Hepatocyte (in vitro differentiated cells): ENCODE results near the gene PLPP1. TPM values are rescaled to one million over a fixed set of nuclear protein-coding genes. Genes with fewer than 3 reads are reported as not detected.

Experiments
- DNase-seq: peaks from one replicate; pipeline ENCODE4 v3.0.0-alpha.2; 2016; ENCODE audit warnings: low spot score
- H2AFZ ChIP-seq: fragments of 200-600 bp; sonication (generic); 2 replicates; pipeline ENCODE4 v1.6.0; 2016; ENCODE audit warnings: antibody characterized with exemption, mild to moderate bottlenecking
- H3K27ac ChIP-seq: fragments of 200-600 bp; sonication (generic); 2 replicates; pipeline ENCODE4 v1.5.1; 2016; ENCODE audit warnings: mild to moderate bottlenecking
- H3K27me3 ChIP-seq: fragments of 200-600 bp; sonication (generic); 2 replicates; pipeline ENCODE4 v1.6.1; 2016
- H3K36me3 ChIP-seq: fragments of 200-600 bp; sonication (generic); replicated peaks from 2 replicates; pipeline ENCODE4 v1.5.1; 2016; ENCODE audit warnings: low read depth; ENCODE audit not compliant: insufficient read depth
- H3K4me1 ChIP-seq: fragments of 200-600 bp; sonication (generic); 2 replicates; pipeline ENCODE4 v1.5.1; 2016; ENCODE audit warnings: mild to moderate bottlenecking, moderate library complexity; ENCODE audit not compliant: insufficient read depth
- H3K4me2 ChIP-seq: fragments of 200-600 bp; sonication (generic); 2 replicates; pipeline ENCODE4 v1.6.0; 2016
- H3K4me3 ChIP-seq: fragments of 200-600 bp; sonication (generic); 2 replicates; pipeline ENCODE4 v1.5.1; 2016; ENCODE audit warnings: mild to moderate bottlenecking
- H3K79me2 ChIP-seq: fragments of 200-600 bp; sonication (generic); 2 replicates; pipeline ENCODE4 v1.6.0; 2017; ENCODE audit warnings: mild to moderate bottlenecking
- H3K9me2 ChIP-seq: fragments of 200-600 bp; sonication (generic); replicated peaks from 2 replicates; pipeline ENCODE4 v1.6.0; 2017; ENCODE audit warnings: mild to moderate bottlenecking; ENCODE audit not compliant: insufficient read depth
- H3K9me3 ChIP-seq: fragments of 200-600 bp; sonication (generic); 2 replicates; pipeline ENCODE4 v1.5.1; 2016; ENCODE audit warnings: low read depth, mild to moderate bottlenecking
- H4K20me1 ChIP-seq: fragments of 200-600 bp; sonication (generic); 2 replicates; pipeline ENCODE4 v1.6.0; 2016; ENCODE audit warnings: mild to moderate bottlenecking; ENCODE audit not compliant: insufficient read depth, poor library complexity, severe bottlenecking
- EZH2 ChIP-seq: fragments of 200-600 bp; sonication (generic); IDR thresholded peaks from 2 replicates; pipeline ENCODE4 v1.6.1; 2016; ENCODE audit warnings: antibody characterized with exemption, mild to moderate bottlenecking, borderline replicate concordance
- EZH2phosphoT487 ChIP-seq: fragments of 200-600 bp; sonication (generic); IDR thresholded peaks from one replicate; pipeline ENCODE4 v1.6.1; 2018; ENCODE audit warnings: antibody characterized with exemption, mild to moderate bottlenecking, low read depth, moderate library complexity; ENCODE audit not compliant: unreplicated experiment, severe bottlenecking
- WGBS: methylation state at CpG from one replicate; pipeline ENCODE4 v1.1.6; 2016; ENCODE audit warnings: low lambda C conversion rate; ENCODE audit errors: missing lambda C conversion rate; 5-methylcytosine and 5-hydroxymethylcytosine counted together
- polyA plus RNA-seq: library from polyadenylated mRNA; unstranded; fragments of >200 nt; fragmentation: Nextera tagmentation; extraction: Ambion mirVana; gene quantifications from 2 replicates; pipeline ENCODE4 v1.2.1, GENCODE V29; 2016
- total RNA-seq: library from RNA; depleted of rRNA; stranded (reverse); fragments of >200 nt; gene quantifications from 2 replicates; pipeline ENCODE4 v1.2.3, GENCODE V29; 2014
- TF ChIP-seq, protein P1 (sequence below): fragments of 200-600 bp; sonication (generic); IDR thresholded peaks from 2 replicates; pipeline ENCODE4 v1.5.1; 2016; ENCODE audit warnings: antibody characterized with exemption, mild to moderate bottlenecking; ENCODE audit not compliant: poor library complexity

PLPP1 gene
- total and polyA plus RNA-seq, 2 experiments from 2014 or later: 80.1 to 84.9 TPM

GRCh38 chr5:55413644-55414043, 121.1 kb downstream of the PLPP1 start:
- Histone ChIP-seq H3K4me1 (peaks cover 3% of the 10 kb centered on the region), H3K36me3 (no peaks in the 10 kb centered on the region), H3K27ac (no peak overlapping the region), H3K9me2 (no peaks in the 10 kb centered on the region), H3K4me3 (no peak overlapping the region), H3K27me3 (no peaks in the 10 kb centered on the region), H3K4me2 (no peak overlapping the region), H4K20me1 (no peaks in the 10 kb centered on the region), H3K9me3 (no peaks in the 10 kb centered on the region), H2AFZ (no peak overlapping the region), H3K79me2 (no peaks in the 10 kb centered on the region)
- no peak for TF ChIP-seq EZH2
- TF ChIP-seq EZH2phosphoT487: no peak
- TF ChIP-seq, protein P1, sequence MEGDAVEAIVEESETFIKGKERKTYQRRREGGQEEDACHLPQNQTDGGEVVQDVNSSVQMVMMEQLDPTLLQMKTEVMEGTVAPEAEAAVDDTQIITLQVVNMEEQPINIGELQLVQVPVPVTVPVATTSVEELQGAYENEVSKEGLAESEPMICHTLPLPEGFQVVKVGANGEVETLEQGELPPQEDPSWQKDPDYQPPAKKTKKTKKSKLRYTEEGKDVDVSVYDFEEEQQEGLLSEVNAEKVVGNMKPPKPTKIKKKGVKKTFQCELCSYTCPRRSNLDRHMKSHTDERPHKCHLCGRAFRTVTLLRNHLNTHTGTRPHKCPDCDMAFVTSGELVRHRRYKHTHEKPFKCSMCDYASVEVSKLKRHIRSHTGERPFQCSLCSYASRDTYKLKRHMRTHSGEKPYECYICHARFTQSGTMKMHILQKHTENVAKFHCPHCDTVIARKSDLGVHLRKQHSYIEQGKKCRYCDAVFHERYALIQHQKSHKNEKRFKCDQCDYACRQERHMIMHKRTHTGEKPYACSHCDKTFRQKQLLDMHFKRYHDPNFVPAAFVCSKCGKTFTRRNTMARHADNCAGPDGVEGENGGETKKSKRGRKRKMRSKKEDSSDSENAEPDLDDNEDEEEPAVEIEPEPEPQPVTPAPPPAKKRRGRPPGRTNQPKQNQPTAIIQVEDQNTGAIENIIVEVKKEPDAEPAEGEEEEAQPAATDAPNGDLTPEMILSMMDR: no peak
- 90% methylated on average over 2 of the region's 2 CpGs for WGBS
- DNase-seq: no peak

GRCh38 chr5:55411876-55412275, 122.9 kb downstream of the PLPP1 start:
- Histone ChIP-seq H3K9me2 (no peaks in the 10 kb centered on the region), H3K4me3 (no peak overlapping the region), H3K4me1 (no peaks in the 10 kb centered on the region), H3K27ac (no peak overlapping the region), H4K20me1 (no peaks in the 10 kb centered on the region), H3K79me2 (no peaks in the 10 kb centered on the region), H2AFZ (no peak overlapping the region), H3K36me3 (no peaks in the 10 kb centered on the region), H3K4me2 (no peak overlapping the region), H3K27me3 (no peaks in the 10 kb centered on the region), H3K9me3 (no peaks in the 10 kb centered on the region)
- DNase-seq: no peak
- 95% methylated on average over 1 of the region's 1 CpG for WGBS
- TF ChIP-seq EZH2phosphoT487 (no peak), EZH2 (no peak)
- TF ChIP-seq, protein P1: no peak

GRCh38 chr5:55410845-55411244, 123.9 kb downstream of the PLPP1 start:
- H4K20me1 ChIP-seq: no peaks in the 10 kb centered on the region
- H3K4me2 ChIP-seq: no peak overlapping the region
- no peak for DNase-seq
- H3K4me3 ChIP-seq: no peak overlapping the region
- H3K9me3 ChIP-seq: no peaks in the 10 kb centered on the region
- no peaks in the 10 kb centered on the region for H3K9me2 ChIP-seq
- no peak overlapping the region for H2AFZ ChIP-seq
- H3K4me1 ChIP-seq: no peaks in the 10 kb centered on the region
- no peaks in the 10 kb centered on the region for H3K36me3 ChIP-seq
- H3K79me2 ChIP-seq: no peaks in the 10 kb centered on the region
- H3K27me3 ChIP-seq: no peaks in the 10 kb centered on the region
- H3K27ac ChIP-seq: no peak overlapping the region
- WGBS: 97% methylated on average over 3 of the region's 3 CpGs
- TF ChIP-seq, protein P1: no peak
- TF ChIP-seq EZH2 (no peak), EZH2phosphoT487 (no peak)

GRCh38 chr5:55409775-55410174, 125.0 kb downstream of the PLPP1 start:
- no peaks in the 10 kb centered on the region for H3K36me3 ChIP-seq
- H3K4me1 ChIP-seq: no peaks in the 10 kb centered on the region
- 100% methylated on average over 1 of the region's 1 CpG for WGBS
- DNase-seq: no peak
- H2AFZ ChIP-seq: no peak overlapping the region
- no peak overlapping the region for H3K27ac ChIP-seq
- H3K4me3 ChIP-seq: no peak overlapping the region
- H4K20me1 ChIP-seq: no peaks in the 10 kb centered on the region
- TF ChIP-seq EZH2: no peak
- TF ChIP-seq, protein P1: no peak
- no peak for TF ChIP-seq EZH2phosphoT487
- H3K9me3 ChIP-seq: no peaks in the 10 kb centered on the region
- H3K79me2 ChIP-seq: no peaks in the 10 kb centered on the region
- no peaks in the 10 kb centered on the region for H3K9me2 ChIP-seq
- no peaks in the 10 kb centered on the region for H3K27me3 ChIP-seq
- H3K4me2 ChIP-seq: no peak overlapping the region
